ENCODE measurements around the gene STON1.
"Not testable (repeated sequence)": the region's sequence is repeated elsewhere in the genome, so short reads cannot be mapped to it uniquely, and the experiment has no call there.

The STON1 gene

GRCh38 chr2:48619526-48619925 is 89.6 kb downstream of the STON1 start:
- DNase-seq: no peak

- no peak for DNase-seq
Observed at GRCh38 chr2:48620604-48621003, 90.7 kb downstream of the STON1 start.

GRCh38 chr2:48622691-48623090 is 92.7 kb downstream of the STON1 start:
- not testable (repeated sequence) for DNase-seq

- no peak for DNase-seq
Observed at GRCh38 chr2:48624696-48625095, 94.7 kb downstream of the STON1 start.

- no peak for DNase-seq
Observed at GRCh38 chr2:48626047-48626446, 96.1 kb downstream of the STON1 start.

GRCh38 chr2:48633143-48633542 is 103.2 kb downstream of the STON1 start:
- no peak for DNase-seq

- no peak for DNase-seq
Observed at GRCh38 chr2:48635786-48636185, 105.8 kb downstream of the STON1 start.

GRCh38 chr2:48638261-48638660 is 108.3 kb downstream of the STON1 start:
- DNase-seq: no peak
